ENCODE results near the gene CMPK2.
"Not testable (repeated sequence)": the region's sequence is repeated elsewhere in the genome, so short reads cannot be mapped to it uniquely, and the experiment has no call there.

CMPK2 gene

GRCh38 chr2:6863792-6864191 is 1.9 kb downstream of the CMPK2 start:
- H3K79me2 ChIP-seq (ENCODE audit: control insufficient read depth, insufficient read depth, low read length, unreplicated experiment) = peaks cover 52% of the 10 kb centered on the region
- H2AFZ ChIP-seq (ENCODE audit: low read length, unreplicated experiment) = no peak overlapping the region
- peaks cover 25% of the 10 kb centered on the region for H3K4me1 ChIP-seq (ENCODE audit: control insufficient read depth, insufficient read depth, low read length, unreplicated experiment)
- H3K4me3 ChIP-seq (ENCODE audit: low read depth, low read length) = peak overlapping the region; percentile 88
- peaks cover 52% of the 10 kb centered on the region for H3K36me3 ChIP-seq (ENCODE audit: insufficient read depth, low read length)
- no peaks in the 10 kb centered on the region for H3K27me3 ChIP-seq (ENCODE audit: insufficient read depth, low read length)
- no peak overlapping the region for H3K27ac ChIP-seq (ENCODE audit: low read depth, low read length)

DNA sequence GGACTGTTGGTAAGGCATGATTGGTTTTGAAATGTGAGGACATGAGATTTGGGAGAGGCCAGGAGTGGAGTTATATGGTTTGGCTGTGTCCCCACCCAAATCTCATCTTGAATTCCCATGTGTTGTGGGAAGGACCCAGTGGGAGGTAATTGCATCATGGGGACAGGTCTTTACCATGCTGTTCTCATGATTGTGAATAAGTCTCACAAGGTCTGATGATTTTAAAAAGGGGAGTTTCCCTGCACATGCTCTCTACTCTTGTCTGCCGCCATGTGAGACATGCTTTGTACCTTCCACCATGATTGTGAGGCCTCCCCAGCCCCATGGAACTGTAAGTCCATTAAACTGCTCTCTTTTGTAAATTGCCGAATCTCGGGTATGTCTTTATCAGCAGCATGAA is 5.4 kb downstream of the CMPK2 start:
- Histone ChIP-seq H3K4me1 (ENCODE audit: control insufficient read depth, insufficient read depth, low read length, unreplicated experiment) (peaks cover 28% of the 10 kb centered on the region), H3K27me3 (ENCODE audit: insufficient read depth, low read length) (no peaks in the 10 kb centered on the region), H3K4me3 (ENCODE audit: low read depth, low read length) (no peak overlapping the region), H3K79me2 (ENCODE audit: control insufficient read depth, insufficient read depth, low read length, unreplicated experiment) (peaks cover 34% of the 10 kb centered on the region), H3K36me3 (ENCODE audit: insufficient read depth, low read length) (peaks cover 59% of the 10 kb centered on the region), H3K27ac (ENCODE audit: low read depth, low read length) (no peak overlapping the region), H2AFZ (ENCODE audit: low read length, unreplicated experiment) (no peak overlapping the region)

GRCh38 chr2:6858466-6859027 is 7.2 kb downstream of the CMPK2 start:
- H2AFZ ChIP-seq (ENCODE audit: low read length, unreplicated experiment); H3K4me3 ChIP-seq (ENCODE audit: low read depth, low read length); H3K27me3 ChIP-seq (ENCODE audit: insufficient read depth, low read length): not testable (repeated sequence)
- Histone ChIP-seq H3K36me3 (ENCODE audit: insufficient read depth, low read length) (peaks cover 66% of the 10 kb centered on the region), H3K27ac (ENCODE audit: low read depth, low read length) (peak overlapping the region; percentile 32; the same call in 1 of the 2 replicates), H3K79me2 (ENCODE audit: control insufficient read depth, insufficient read depth, low read length, unreplicated experiment) (peaks cover 21% of the 10 kb centered on the region), H3K4me1 (ENCODE audit: control insufficient read depth, insufficient read depth, low read length, unreplicated experiment) (peaks cover 21% of the 10 kb centered on the region)

- Histone ChIP-seq H3K36me3 (ENCODE audit: insufficient read depth, low read length) (peaks cover 50% of the 10 kb centered on the region), H3K27me3 (ENCODE audit: insufficient read depth, low read length) (no peaks in the 10 kb centered on the region), H2AFZ (ENCODE audit: low read length, unreplicated experiment) (no peak overlapping the region), H3K4me3 (ENCODE audit: low read depth, low read length) (no peak overlapping the region), H3K27ac (ENCODE audit: low read depth, low read length) (peak overlapping the region; percentile 47), H3K79me2 (ENCODE audit: control insufficient read depth, insufficient read depth, low read length, unreplicated experiment) (peaks cover 9% of the 10 kb centered on the region), H3K4me1 (ENCODE audit: control insufficient read depth, insufficient read depth, low read length, unreplicated experiment) (peaks cover 17% of the 10 kb centered on the region)
Measured at GRCh38 chr2:6856548-6856920, 9.2 kb downstream of the CMPK2 start.

DNA sequence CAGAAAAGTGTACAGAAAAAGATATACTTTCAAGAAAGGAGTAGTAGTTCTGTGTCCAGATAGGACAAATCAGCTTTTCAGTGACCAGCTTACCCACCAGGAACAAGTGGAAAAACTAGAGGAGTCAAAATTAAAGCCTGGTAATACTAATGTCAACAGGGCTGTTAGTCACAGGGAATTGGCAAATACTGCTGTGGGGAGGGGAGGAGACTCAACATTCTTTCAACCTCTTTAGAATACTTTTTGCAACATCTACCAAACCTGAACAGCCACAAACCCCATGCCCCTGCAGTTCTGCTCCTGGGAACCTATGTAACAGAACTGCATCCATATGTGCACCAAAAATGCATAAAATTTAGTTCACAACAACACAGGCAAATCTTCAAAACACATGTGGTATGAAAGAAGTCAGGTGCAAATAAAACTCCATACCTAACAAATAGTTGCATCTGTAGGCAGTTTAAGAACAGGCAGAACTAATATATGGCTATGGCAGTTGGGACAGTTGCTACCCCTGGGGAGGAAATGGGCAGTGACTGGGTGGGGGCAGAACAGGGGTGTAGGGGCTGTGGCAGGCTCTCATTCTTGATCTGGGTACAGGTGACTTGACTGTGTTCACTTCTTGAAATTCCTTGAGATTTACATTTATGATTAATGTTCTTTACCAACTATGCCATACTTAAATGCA is 9.7 kb downstream of the CMPK2 start:
- H3K27me3 ChIP-seq (ENCODE audit: insufficient read depth, low read length) = no peaks in the 10 kb centered on the region
- H3K27ac ChIP-seq (ENCODE audit: low read depth, low read length) = peak overlapping the region; percentile 47; the same call in 1 of the 2 replicates
- no peak overlapping the region for H2AFZ ChIP-seq (ENCODE audit: low read length, unreplicated experiment)
- peaks cover 4% of the 10 kb centered on the region for H3K79me2 ChIP-seq (ENCODE audit: control insufficient read depth, insufficient read depth, low read length, unreplicated experiment)
- peaks cover 17% of the 10 kb centered on the region for H3K4me1 ChIP-seq (ENCODE audit: control insufficient read depth, insufficient read depth, low read length, unreplicated experiment)
- no peak overlapping the region for H3K4me3 ChIP-seq (ENCODE audit: low read depth, low read length)
- peaks cover 50% of the 10 kb centered on the region for H3K36me3 ChIP-seq (ENCODE audit: insufficient read depth, low read length)

- Histone ChIP-seq H3K27ac (ENCODE audit: low read depth, low read length) (no peak overlapping the region), H2AFZ (ENCODE audit: low read length, unreplicated experiment) (no peak overlapping the region), H3K4me3 (ENCODE audit: low read depth, low read length) (no peak overlapping the region), H3K79me2 (ENCODE audit: control insufficient read depth, insufficient read depth, low read length, unreplicated experiment) (peaks cover 3% of the 10 kb centered on the region), H3K27me3 (ENCODE audit: insufficient read depth, low read length) (no peaks in the 10 kb centered on the region), H3K4me1 (ENCODE audit: control insufficient read depth, insufficient read depth, low read length, unreplicated experiment) (peaks cover 17% of the 10 kb centered on the region), H3K36me3 (ENCODE audit: insufficient read depth, low read length) (peaks cover 48% of the 10 kb centered on the region)
Measured at GRCh38 chr2:6854416-6854815, 11.3 kb downstream of the CMPK2 start.

GRCh38 chr2:6852195-6852594 is 13.5 kb downstream of the CMPK2 start:
- H3K79me2 ChIP-seq (ENCODE audit: control insufficient read depth, insufficient read depth, low read length, unreplicated experiment) = peaks cover 3% of the 10 kb centered on the region
- H3K4me3 ChIP-seq (ENCODE audit: low read depth, low read length) = no peak overlapping the region
- no peaks in the 10 kb centered on the region for H3K27me3 ChIP-seq (ENCODE audit: insufficient read depth, low read length)
- H2AFZ ChIP-seq (ENCODE audit: low read length, unreplicated experiment) = no peak overlapping the region
- peaks cover 17% of the 10 kb centered on the region for H3K4me1 ChIP-seq (ENCODE audit: control insufficient read depth, insufficient read depth, low read length, unreplicated experiment)
- peaks cover 53% of the 10 kb centered on the region for H3K36me3 ChIP-seq (ENCODE audit: insufficient read depth, low read length)
- H3K27ac ChIP-seq (ENCODE audit: low read depth, low read length) = no peak overlapping the region

GRCh38 chr2:6846967-6847681 is 18.6 kb downstream of the CMPK2 start:
- peak overlapping the region; percentile 43; the same call in 1 of the 2 replicates for H3K27ac ChIP-seq (ENCODE audit: low read depth, low read length)
- no peak overlapping the region for H2AFZ ChIP-seq (ENCODE audit: low read length, unreplicated experiment)
- no peaks in the 10 kb centered on the region for H3K4me1 ChIP-seq (ENCODE audit: control insufficient read depth, insufficient read depth, low read length, unreplicated experiment)
- no peaks in the 10 kb centered on the region for H3K27me3 ChIP-seq (ENCODE audit: insufficient read depth, low read length)
- H3K79me2 ChIP-seq (ENCODE audit: control insufficient read depth, insufficient read depth, low read length, unreplicated experiment) = no peaks in the 10 kb centered on the region
- peaks cover 59% of the 10 kb centered on the region for H3K36me3 ChIP-seq (ENCODE audit: insufficient read depth, low read length)
- peak overlapping the region; percentile 9; the same call in 1 of the 2 replicates for H3K4me3 ChIP-seq (ENCODE audit: low read depth, low read length)

DNA sequence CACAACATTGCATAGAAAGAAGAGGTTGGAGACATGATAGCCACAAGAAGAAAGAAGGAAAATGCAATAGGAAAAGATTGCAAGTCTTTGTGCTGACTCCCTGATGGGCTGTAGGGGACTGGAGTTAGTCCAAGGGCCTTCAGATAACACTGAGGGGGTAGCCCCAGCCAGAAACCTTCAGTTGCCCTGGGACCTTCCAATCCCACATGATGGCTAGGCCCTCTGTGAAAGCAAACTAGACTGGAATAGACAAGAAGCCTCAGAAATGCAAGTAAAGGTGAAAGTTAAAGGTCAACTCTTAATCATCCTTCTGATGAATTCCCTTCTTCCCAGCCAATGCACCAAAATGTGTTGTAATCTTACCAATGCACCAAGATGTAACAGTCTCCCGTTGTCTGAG is 19.2 kb downstream of the CMPK2 start:
- Histone ChIP-seq H3K27ac (ENCODE audit: low read depth, low read length) (peak overlapping the region; percentile 43; the same call in 1 of the 2 replicates), H3K4me3 (ENCODE audit: low read depth, low read length) (no peak overlapping the region), H2AFZ (ENCODE audit: low read length, unreplicated experiment) (no peak overlapping the region), H3K79me2 (ENCODE audit: control insufficient read depth, insufficient read depth, low read length, unreplicated experiment) (no peaks in the 10 kb centered on the region), H3K36me3 (ENCODE audit: insufficient read depth, low read length) (peaks cover 59% of the 10 kb centered on the region), H3K4me1 (ENCODE audit: control insufficient read depth, insufficient read depth, low read length, unreplicated experiment) (no peaks in the 10 kb centered on the region), H3K27me3 (ENCODE audit: insufficient read depth, low read length) (no peaks in the 10 kb centered on the region)

GRCh38 chr2:6845903-6846302 is 19.8 kb downstream of the CMPK2 start:
- Histone ChIP-seq H3K4me3 (ENCODE audit: low read depth, low read length) (no peak overlapping the region), H3K79me2 (ENCODE audit: control insufficient read depth, insufficient read depth, low read length, unreplicated experiment) (no peaks in the 10 kb centered on the region), H3K36me3 (ENCODE audit: insufficient read depth, low read length) (peaks cover 52% of the 10 kb centered on the region), H3K4me1 (ENCODE audit: control insufficient read depth, insufficient read depth, low read length, unreplicated experiment) (no peaks in the 10 kb centered on the region), H3K27ac (ENCODE audit: low read depth, low read length) (no peak overlapping the region), H2AFZ (ENCODE audit: low read length, unreplicated experiment) (no peak overlapping the region), H3K27me3 (ENCODE audit: insufficient read depth, low read length) (no peaks in the 10 kb centered on the region)
